Kidney (tissue), 14 donors: ENCODE measurements around the gene HDGF. TPM values are rescaled to one million over a fixed set of nuclear protein-coding genes. Genes with fewer than 3 reads are reported as not detected.

Source experiments
- DNase-seq, 5 donors: peaks; one replicate each; pipeline ENCODE4 v3.0.0-alpha.2; 2013 to 2020
- FAIRE-seq: peaks from 2 replicates; lab custom pipeline; 2012; peaks lifted over from hg19 to GRCh38; lab: Jason Lieb, UNC
- H3K27ac ChIP-seq, 2 donors: one replicate each; pipeline ENCODE4 v1.7.0; 2013; ENCODE audit warnings: low read depth in 2 of 2, low read length in 2 of 2, inconsistent platforms in 1 of 2
- H3K27me3 ChIP-seq: one replicate; pipeline ENCODE4 v1.7.1; 2013; ENCODE audit warnings: low read length, inconsistent platforms; ENCODE audit not compliant: control insufficient read depth, insufficient read depth
- H3K36me3 ChIP-seq, 3 donors: one replicate each; pipeline versions ENCODE4 v1.7.0 to v1.7.1; 2013; ENCODE audit warnings: low read length in 3 of 3, control low read depth in 1 of 3, inconsistent platforms in 1 of 3; ENCODE audit not compliant: insufficient read depth in 3 of 3, control insufficient read depth in 2 of 3
- H3K4me1 ChIP-seq, 3 donors: one replicate each; pipeline versions ENCODE4 v1.7.0 to v1.7.1; 2013; ENCODE audit warnings: low read length in 3 of 3, inconsistent platforms in 1 of 3, low read depth in 1 of 3; ENCODE audit not compliant: control insufficient read depth in 2 of 3, insufficient read depth in 2 of 3
- H3K4me3 ChIP-seq, 3 donors: one replicate each; pipeline versions ENCODE4 v1.7.0 to v1.8.1; 2013; ENCODE audit warnings: low read length in 3 of 3, control low read depth in 1 of 3, inconsistent platforms in 1 of 3
- H3K9ac ChIP-seq, 3 donors: one replicate each; pipeline versions ENCODE4 v1.7.0 to v1.7.1; 2013; ENCODE audit warnings: low read length in 3 of 3, control low read depth in 1 of 3, inconsistent platforms in 1 of 3
- H3K9me3 ChIP-seq, 3 donors: one replicate each; pipeline versions ENCODE4 v1.7.0 to v1.7.1; 2013; ENCODE audit warnings: low read length in 3 of 3, control low read depth in 1 of 3, inconsistent platforms in 1 of 3; ENCODE audit not compliant: control insufficient read depth in 2 of 3, insufficient read depth in 1 of 3
- CTCF ChIP-seq: IDR thresholded peaks from 3 replicates; pipeline ENCODE4 v1.5.1; 2012; ENCODE audit warnings: mild to moderate bottlenecking, moderate library complexity, borderline replicate concordance; ENCODE audit not compliant: insufficient read depth; ENCODE audit errors: extremely low read depth
- intact Hi-C: fragments of 100-400 bp; cut with DNase I; formaldehyde crosslinking; loops from one replicate; pipeline ENCODE4 v1.11.1; 2022
- polyA plus RNA-seq: library from polyadenylated mRNA; stranded (reverse); fragments of 350-450 nt; fragmentation: Illumina TruSeq; extraction: RNeasy Lipid Tissue Mini Kit (QIAGEN cat#74804); gene quantifications from one replicate; pipeline ENCODE4 v1.2.3, GENCODE V29; 2014; ENCODE audit warnings: low read depth, low replicate concordance; ENCODE audit not compliant: insufficient read depth
- total RNA-seq: library from RNA; stranded (reverse); fragmentation: NEBNext Ultra II Directional; extraction: Animal tissue kit (Norgen Biotek cat#: 25700); gene quantifications from one replicate; pipeline ENCODE4 v1.2.1, GENCODE V29; 2021
- donor health status: control.
- donor health status: control.
- donor health status: control.
- donor health status: control.
- donor health status: control.
- donor health status: DM: yes; HTN: yes; CAD: no.
- donor health status: Normal renal cell carcinoma (clear cell type).

The HDGF gene
- total and polyA plus RNA-seq, 2 donors from 2014 or later: 198 to 206 TPM

GRCh38 chr1:156740741-156741480 lies 10.6 kb downstream of the HDGF start, which contains the start of gene MRPL24:
MRPL24 (minus strand) TSS chr1:156741088; CDS start chr1:156738704, 2,384 bp downstream.
- TF ChIP-seq CTCF: no peak
- peaks cover 0 to 21% (median 9%) of the 10 kb centered on the region in 3 donors for H3K36me3 ChIP-seq
- H3K9me3 ChIP-seq: no peaks in the 10 kb centered on the region
- FAIRE-seq: peak; percentile 97
- peak within 1 kb of the TSS; percentile 63 to 94 (median 72) for H3K9ac ChIP-seq
- H3K27me3 ChIP-seq: no peaks in the 10 kb centered on the region
- peak; percentile 98 to 100 (median 99) for DNase-seq
- peak within 1 kb of the TSS; percentile 84 to 96 (median 94) for H3K4me3 ChIP-seq
- peak within 1 kb of the TSS; percentile 76 to 90 for H3K27ac ChIP-seq
- H3K4me1 ChIP-seq: peaks cover 0 to 14% (median 12%) of the 10 kb centered on the region in 3 donors
- intact Hi-C loops: no loop called here

GRCh38 chr1:156740237-156740740 lies 11.2 kb downstream of the HDGF start:
- intact Hi-C loops: no loop called here
- Histone ChIP-seq H3K9ac (peak overlapping the region; percentile 63 to 94 (median 72)), H3K4me1 (peaks cover 0 to 11% (median 6%) of the 10 kb centered on the region in 3 donors), H3K27me3 (no peaks in the 10 kb centered on the region), H3K27ac (peak overlapping the region in 1 of 2 donors; percentile 25), H3K9me3 (no peaks in the 10 kb centered on the region), H3K36me3 (peaks cover 0 to 21% (median 9%) of the 10 kb centered on the region in 3 donors), H3K4me3 (peak overlapping the region; percentile 84 to 96 (median 94))
- no peak for DNase-seq
- FAIRE-seq: no peak
- no peak for TF ChIP-seq CTCF

GRCh38 chr1:156738916-156739315 lies 12.6 kb downstream of the HDGF start:
- intact Hi-C loops: no loop called here
- TF ChIP-seq CTCF: no peak
- H3K9ac ChIP-seq: no peak overlapping the region

More at GRCh38 chr1:156738916-156739315, 12.6 kb downstream of the HDGF start:
- Histone ChIP-seq H3K9me3 (no peaks in the 10 kb centered on the region), H3K4me3 (no peak overlapping the region), H3K27ac (no peak overlapping the region), H3K4me1 (peaks cover 0 to 11% (median 6%) of the 10 kb centered on the region in 3 donors), H3K36me3 (peaks cover 0 to 18% (median 9%) of the 10 kb centered on the region in 3 donors), H3K27me3 (no peaks in the 10 kb centered on the region)
- no peak for DNase-seq
- no peak for FAIRE-seq
